GM23338 (cell line): ENCODE results near the gene NECAB3. TPM values are rescaled to one million over a fixed set of nuclear protein-coding genes. Genes with fewer than 3 reads are reported as not detected.

Experiments
- ATAC-seq: fragments of 200-7000 bp; cut with Tn5 transposase; 3 replicates; pipeline ENCODE4 v1.9.1; 2020
- DNase-seq: peaks from one replicate; pipeline ENCODE4 v3.0.0-alpha.2; 2015; ENCODE audit warnings: low spot score
- H2AFZ ChIP-seq: fragments of 200-600 bp; sonication (generic); 2 replicates; pipeline ENCODE4 v1.8.0; 2016; ENCODE audit warnings: antibody characterized with exemption, mild to moderate bottlenecking, moderate library complexity
- H3F3A ChIP-seq: fragments of 200-600 bp; sonication (generic); replicated peaks from 2 replicates; pipeline ENCODE4 v1.8.0; 2017; ENCODE audit warnings: antibody characterized with exemption, mixed run types, low read depth
- H3K27ac ChIP-seq: fragments of 200-600 bp; sonication (generic); 2 replicates; pipeline ENCODE4 v1.6.1; 2016; ENCODE audit warnings: low read depth
- H3K27me3 ChIP-seq: fragments of 200-600 bp; sonication (generic); 2 replicates; pipeline ENCODE4 v1.8.0; 2016; ENCODE audit warnings: mild to moderate bottlenecking, mixed run types, moderate library complexity; ENCODE audit not compliant: insufficient read depth
- H3K36me3 ChIP-seq: fragments of 200-600 bp; sonication (generic); 2 replicates; pipeline ENCODE4 v1.8.0; 2016; ENCODE audit warnings: mild to moderate bottlenecking; ENCODE audit not compliant: insufficient read depth
- H3K4me1 ChIP-seq: fragments of 200-600 bp; sonication (generic); 2 replicates; pipeline ENCODE4 v1.8.0; 2016; ENCODE audit warnings: mild to moderate bottlenecking, moderate library complexity; ENCODE audit not compliant: insufficient read depth
- H3K4me2 ChIP-seq: fragments of 200-600 bp; sonication (generic); 2 replicates; pipeline ENCODE4 v1.7.1; 2017; ENCODE audit warnings: mixed run types
- H3K4me3 ChIP-seq: fragments of 200-600 bp; sonication (generic); 2 replicates; pipeline ENCODE4 v1.6.1; 2016; ENCODE audit warnings: mixed run types
- H3K79me2 ChIP-seq: fragments of 200-600 bp; sonication (generic); replicated peaks from 2 replicates; pipeline ENCODE4 v1.8.0; 2017; ENCODE audit warnings: mild to moderate bottlenecking; ENCODE audit not compliant: insufficient read depth
- H3K9me2 ChIP-seq: fragments of 200-600 bp; sonication (generic); 2 replicates; pipeline ENCODE4 v1.8.0; 2017; ENCODE audit not compliant: insufficient read depth
- H4K20me1 ChIP-seq: fragments of 200-600 bp; sonication (generic); replicated peaks from 2 replicates; pipeline ENCODE4 v1.8.0; 2017; ENCODE audit warnings: mild to moderate bottlenecking; ENCODE audit not compliant: insufficient read depth
- H3K27ac Mint-ChIP-seq: 2 replicates; pipeline ENCODE4 v1.8.0; 2020; ENCODE audit warnings: inconsistent platforms, mild to moderate bottlenecking, moderate library complexity, mixed read lengths
- H3K27me3 Mint-ChIP-seq: 3 replicates; pipeline ENCODE4 v1.8.0; 2022; ENCODE audit warnings: low read depth, mild to moderate bottlenecking, moderate library complexity, mixed read lengths, inconsistent platforms; ENCODE audit not compliant: insufficient read depth, poor library complexity
- H3K36me3 Mint-ChIP-seq: 3 replicates; pipeline ENCODE4 v1.8.0; 2021; ENCODE audit warnings: low read depth, mild to moderate bottlenecking, inconsistent platforms, moderate library complexity, mixed read lengths
- H3K4me1 Mint-ChIP-seq: 3 replicates; pipeline ENCODE4 v1.8.0; 2020; ENCODE audit warnings: mild to moderate bottlenecking, inconsistent platforms, mixed read lengths
- H3K4me3 Mint-ChIP-seq: 3 replicates; pipeline ENCODE4 v1.8.0; 2021; ENCODE audit warnings: moderate library complexity, mild to moderate bottlenecking, inconsistent platforms, mixed read lengths
- H3K9me3 Mint-ChIP-seq: 3 replicates; pipeline ENCODE4 v1.8.0; 2020; ENCODE audit warnings: moderate library complexity, mild to moderate bottlenecking, inconsistent platforms, mixed read lengths
- CREB1 ChIP-seq: fragments of 250-450 bp; sonication (Bioruptor Pico); IDR thresholded peaks from 2 replicates; pipeline ENCODE4 v1.5.0; 2020; ENCODE audit warnings: low read depth, mild to moderate bottlenecking, moderate library complexity
- CTCF ChIP-seq, 2 experiments: fragments of 200-600 bp in 1 of 2; sonication (generic) in 1 of 2; conservative IDR thresholded peaks; 2 replicates each; pipeline versions ENCODE4 v1.5.1 to v1.6.1; 2016 to 2017; ENCODE audit warnings: antibody characterized with exemption in 2 of 2, low read depth in 2 of 2, mild to moderate bottlenecking in 2 of 2, moderate library complexity in 1 of 2
- ETS1 ChIP-seq: IDR thresholded peaks from 2 replicates; pipeline ENCODE4 v1.6.1; 2016; ENCODE audit warnings: antibody characterized with exemption
- EZH2 ChIP-seq: fragments of 200-600 bp; sonication (generic); IDR thresholded peaks from one replicate; pipeline ENCODE4 v1.8.0; 2017; ENCODE audit warnings: antibody characterized with exemption, mild to moderate bottlenecking, low read depth; ENCODE audit not compliant: unreplicated experiment
- EZH2phosphoT487 ChIP-seq: fragments of 200-600 bp; sonication (generic); IDR thresholded peaks from one replicate; pipeline ENCODE4 v1.8.1; 2018; ENCODE audit warnings: antibody characterized with exemption; ENCODE audit not compliant: unreplicated experiment
- JUNB ChIP-seq: IDR thresholded peaks from one replicate; pipeline ENCODE4 v1.6.1; 2016; ENCODE audit warnings: antibody characterized with exemption; ENCODE audit not compliant: unreplicated experiment
- NANOG ChIP-seq: IDR thresholded peaks from 2 replicates; pipeline ENCODE4 v1.6.1; 2016; ENCODE audit warnings: antibody characterized with exemption, borderline replicate concordance
- POLR2AphosphoS5 ChIP-seq: IDR thresholded peaks from 2 replicates; pipeline ENCODE4 v1.6.1; 2016; ENCODE audit warnings: antibody characterized with exemption, low read depth
- REST ChIP-seq: IDR thresholded peaks from one replicate; pipeline ENCODE4 v1.6.1; 2018; ENCODE audit warnings: antibody characterized with exemption; ENCODE audit not compliant: unreplicated experiment
- STAT1 ChIP-seq: IDR thresholded peaks from one replicate; pipeline ENCODE4 v1.6.1; 2016; ENCODE audit warnings: antibody characterized with exemption; ENCODE audit not compliant: unreplicated experiment
- ZNF114 ChIP-seq: fragments of 250-450 bp; sonication (Bioruptor Pico); IDR thresholded peaks from 2 replicates; pipeline ENCODE4 v1.5.0; 2020; ENCODE audit warnings: mild to moderate bottlenecking, moderate library complexity
- ZNF331 ChIP-seq: fragments of 250-450 bp; sonication (Bioruptor Pico); IDR thresholded peaks from 2 replicates; pipeline ENCODE4 v1.5.0; 2020; ENCODE audit warnings: low read depth, mild to moderate bottlenecking, moderate library complexity
- ZNF462 ChIP-seq: fragments of 250-450 bp; sonication (Bioruptor Pico); IDR thresholded peaks from 2 replicates; pipeline ENCODE4 v1.5.0; 2020; ENCODE audit warnings: mild to moderate bottlenecking, moderate library complexity
- polyA plus RNA-seq: library from polyadenylated mRNA; unstranded; fragments of >200 nt; fragmentation: Nextera tagmentation; extraction: Ambion mirVana; gene quantifications from 2 replicates; pipeline ENCODE4 v1.2.1, GENCODE V29; 2016
- total RNA-seq: library from RNA; depleted of rRNA; stranded (reverse); fragments of >200 nt; shearing (Covaris generic); gene quantifications from 2 replicates; pipeline ENCODE4 v1.2.3, GENCODE V29; 2014

The NECAB3 gene
- total and polyA plus RNA-seq, 2 experiments from 2014 or later: 8.5 to 28.4 TPM

- Histone ChIP-seq H3K36me3 (peaks cover 4% of the 10 kb centered on the region; the same call in 1 of the 2 replicates), H3K27me3 (no peaks in the 10 kb centered on the region), H3K4me2 (no peak overlapping the region), H3K9me2 (no peaks in the 10 kb centered on the region), H3K27ac (no peak overlapping the region), H3K79me2 (peaks cover 39% of the 10 kb centered on the region), H4K20me1 (peaks cover 31% of the 10 kb centered on the region; the same call in 1 of the 2 replicates), H2AFZ (no peak overlapping the region), H3F3A (0 out of 2 replicates have a peak, but pooled peaks cover 6% of the 10 kb centered on the region), H3K4me1 (peaks cover 6% of the 10 kb centered on the region; the same call in 1 of the 2 replicates), H3K4me3 (no peak overlapping the region)
- ATAC-seq: no peak
- H3K4me3 Mint-ChIP-seq: no peak overlapping the region
- H3K27me3 Mint-ChIP-seq: peaks cover 10% of the 10 kb centered on the region
- 0 out of 2 replicates have a peak overlapping the region, but pooled peaks have one; percentile 27 for H3K27ac Mint-ChIP-seq
- H3K4me1 Mint-ChIP-seq: peaks cover 20% of the 10 kb centered on the region
- TF ChIP-seq POLR2AphosphoS5 (no peak), ZNF462 (no peak), EZH2phosphoT487 (no peak), ETS1 (no peak), STAT1 (no peak), CREB1 (no peak), NANOG (no peak), ZNF331 (CRISPR knock-in tag) (no peak), ZNF114 (CRISPR knock-in tag) (no peak), CTCF (conservative IDR thresholded peaks at IDR 0.05; ENCODE audit: low read depth in 2 of 2) (no peak), JUNB (no peak), REST (no peak), EZH2 (no peak)
- H3K36me3 Mint-ChIP-seq: peaks cover 33% of the 10 kb centered on the region
- H3K9me3 Mint-ChIP-seq: no peaks in the 10 kb centered on the region; the same call in 2 of the 3 replicates
- no peak for DNase-seq
Measured at GRCh38 chr20:33681288-33681687, 7.1 kb upstream of the NECAB3 start.
